ENCODE results near the gene FUT6. TPM values are rescaled to one million over a fixed set of nuclear protein-coding genes. Genes with fewer than 3 reads are reported as not detected.

Gene FUT6
- total RNA-seq, 4 donors from 2014 or later: 40.6 to 160 (median 68.9) TPM

- Histone ChIP-seq H3K9me3 (no peaks in the 10 kb centered on the region), H3K27me3 (peaks cover 0 to 19% (median 0%) of the 10 kb centered on the region in 4 donors), H3K4me1 (peaks cover 0 to 6% (median 3%) of the 10 kb centered on the region in 3 donors), H3K36me3 (no peaks in the 10 kb centered on the region), H3K27ac (no peak overlapping the region), H3K4me3 (no peak overlapping the region)
- TF ChIP-seq CTCF (IDR thresholded peaks at IDR 0.05) (no peak), POLR2A (IDR thresholded peaks at IDR 0.05) (no peak)
- 17 to 63% methylated on average over 6 of the region's 9 CpGs for WGBS, 2 donors
- intact Hi-C loops (cut with DNase I): no loop called here
- no peak for DNase-seq
Observed at GRCh38 chr19:5814123-5814851, 25.2 kb downstream of the FUT6 start.

GRCh38 chr19:5811117-5811516 lies 28.4 kb downstream of the FUT6 start:
- Histone ChIP-seq H3K27me3 (peaks cover 0 to 11% (median 0%) of the 10 kb centered on the region in 4 donors), H3K36me3 (no peaks in the 10 kb centered on the region), H3K4me1 (peaks cover 0 to 7% (median 3%) of the 10 kb centered on the region in 3 donors), H3K4me3 (no peak overlapping the region), H3K9me3 (no peaks in the 10 kb centered on the region), H3K27ac (no peak overlapping the region)
- no peak for DNase-seq
- WGBS, 2 donors: 95% methylated on average over 4 of the region's 4 CpGs
- intact Hi-C loops (cut with DNase I): no loop called here
- no peak for TF ChIP-seq POLR2A (IDR thresholded peaks at IDR 0.05)
- no peak for TF ChIP-seq CTCF (IDR thresholded peaks at IDR 0.05)

- WGBS, 2 donors: 52 to 63% methylated on average over 5 to 10 of the region's 10 CpGs
- TF ChIP-seq CTCF (IDR thresholded peaks at IDR 0.05) (no peak), POLR2A (IDR thresholded peaks at IDR 0.05) (no peak)
- DNase-seq: no peak
- Histone ChIP-seq H3K4me1 (peaks cover 2 to 14% (median 8%) of the 10 kb centered on the region in 3 donors), H3K4me3 (no peak overlapping the region), H3K9me3 (no peaks in the 10 kb centered on the region), H3K36me3 (no peaks in the 10 kb centered on the region), H3K27me3 (peaks cover 0 to 19% (median 0%) of the 10 kb centered on the region in 4 donors), H3K27ac (no peak overlapping the region)
- intact Hi-C loops (cut with DNase I): no loop called here
Observed at GRCh38 chr19:5809469-5809868, 30.0 kb downstream of the FUT6 start.

GRCh38 chr19:5809053-5809452 lies 30.4 kb downstream of the FUT6 start:
- DNase-seq: no peak
- no peak for TF ChIP-seq CTCF (IDR thresholded peaks at IDR 0.05)
- no peak for TF ChIP-seq POLR2A (IDR thresholded peaks at IDR 0.05)
- H3K27me3 ChIP-seq: peaks cover 0 to 22% (median 0%) of the 10 kb centered on the region in 4 donors
- peaks cover 4 to 19% (median 13%) of the 10 kb centered on the region in 3 donors for H3K4me1 ChIP-seq
- no peaks in the 10 kb centered on the region for H3K9me3 ChIP-seq
- H3K36me3 ChIP-seq: no peaks in the 10 kb centered on the region
- H3K4me3 ChIP-seq: no peak overlapping the region
- 69 to 77% methylated on average over 6 to 9 of the region's 9 CpGs for WGBS, 2 donors
- H3K27ac ChIP-seq: no peak overlapping the region
- intact Hi-C loops (cut with DNase I): no loop called here

GRCh38 chr19:5808120-5808816 lies 31.2 kb downstream of the FUT6 start:
- WGBS, 2 donors: 79 to 89% methylated on average over 15 to 17 of the region's 21 CpGs
- no peak overlapping the region for H3K4me3 ChIP-seq
- TF ChIP-seq CTCF (IDR thresholded peaks at IDR 0.05) (no peak), POLR2A (IDR thresholded peaks at IDR 0.05) (no peak)
- no peak overlapping the region for H3K27ac ChIP-seq
- H3K4me1 ChIP-seq: peaks cover 9 to 26% (median 20%) of the 10 kb centered on the region in 3 donors
- peaks cover 0 to 28% (median 0%) of the 10 kb centered on the region in 4 donors for H3K27me3 ChIP-seq
- no peak for DNase-seq
- intact Hi-C loops (cut with DNase I): no loop called here
- no peaks in the 10 kb centered on the region for H3K36me3 ChIP-seq
- H3K9me3 ChIP-seq: no peaks in the 10 kb centered on the region

All from esophagus squamous epithelium (tissue), 5 donors.